Type B pancreatic cell (in vitro differentiated cells): ENCODE data around the gene USP2. TPM values are rescaled to one million over a fixed set of nuclear protein-coding genes. Genes with fewer than 3 reads are reported as not detected.
A peak's percentile ranks its signal among the peaks of the same experiment; 100 is the strongest.

Experiments
- DNase-seq: peaks from one replicate; pipeline ENCODE4 v3.0.0; 2021; ENCODE audit warnings: mixed read lengths; ENCODE audit not compliant: unreplicated experiment; ENCODE audit errors: extremely low spot score
- H3K27ac Mint-ChIP-seq: 2 replicates; pipeline ENCODE4 v1.8.0; 2021; ENCODE audit warnings: mild to moderate bottlenecking, mixed read lengths
- H3K27me3 Mint-ChIP-seq: 2 replicates; pipeline ENCODE4 v1.8.0; 2021; ENCODE audit warnings: mixed read lengths
- H3K36me3 Mint-ChIP-seq: 2 replicates; pipeline ENCODE4 v1.8.0; 2021; ENCODE audit warnings: mixed read lengths
- H3K4me1 Mint-ChIP-seq: one replicate; pipeline ENCODE4 v1.8.0; 2021; ENCODE audit warnings: mixed read lengths; ENCODE audit not compliant: unreplicated experiment
- H3K4me3 Mint-ChIP-seq: 2 replicates; pipeline ENCODE4 v1.8.0; 2021; ENCODE audit warnings: mild to moderate bottlenecking, mixed read lengths
- H3K9me3 Mint-ChIP-seq: 2 replicates; pipeline ENCODE4 v1.8.0; 2021; ENCODE audit warnings: mixed read lengths
- total RNA-seq: library from RNA; stranded (reverse); gene quantifications from 2 replicates; pipeline ENCODE4 v1.2.1, GENCODE V29; 2021; ENCODE audit warnings: low replicate concordance
- TF ChIP-seq, protein P1 (sequence below): fragments of 200-600 bp; sonication (generic); conservative IDR thresholded peaks from 2 replicates; pipeline ENCODE4 v1.5.0; 2021; ENCODE audit warnings: antibody characterized with exemption, mild to moderate bottlenecking

USP2 gene
- total RNA-seq, 1 donor from 2014 or later: 8.2 TPM

DNA sequence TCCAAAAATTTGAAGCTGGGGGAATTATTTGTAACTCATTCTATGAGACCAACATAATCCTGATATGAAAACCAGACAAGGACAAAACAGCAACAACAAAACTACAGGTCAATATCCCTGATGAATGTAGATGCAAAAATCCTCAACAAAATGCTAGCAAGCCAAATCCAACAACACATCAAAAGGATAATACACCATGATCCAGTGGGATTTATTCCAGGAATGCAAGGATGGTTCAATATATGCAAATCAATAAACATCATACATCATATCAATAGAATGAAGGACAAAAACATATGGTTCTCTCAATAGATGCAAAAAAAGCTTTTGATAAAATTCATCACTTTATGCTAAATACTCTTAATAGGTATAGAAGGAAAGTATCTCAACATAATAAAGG is 19.4 kb upstream of the USP2 start:
- H3K27me3 Mint-ChIP-seq: no peaks in the 10 kb centered on the region
- DNase-seq: no peak
- no peaks in the 10 kb centered on the region for H3K4me1 Mint-ChIP-seq
- H3K27ac Mint-ChIP-seq: no peak overlapping the region
- peaks cover 9% of the 10 kb centered on the region for H3K9me3 Mint-ChIP-seq
- H3K4me3 Mint-ChIP-seq: no peak overlapping the region
- TF ChIP-seq, protein P1, sequence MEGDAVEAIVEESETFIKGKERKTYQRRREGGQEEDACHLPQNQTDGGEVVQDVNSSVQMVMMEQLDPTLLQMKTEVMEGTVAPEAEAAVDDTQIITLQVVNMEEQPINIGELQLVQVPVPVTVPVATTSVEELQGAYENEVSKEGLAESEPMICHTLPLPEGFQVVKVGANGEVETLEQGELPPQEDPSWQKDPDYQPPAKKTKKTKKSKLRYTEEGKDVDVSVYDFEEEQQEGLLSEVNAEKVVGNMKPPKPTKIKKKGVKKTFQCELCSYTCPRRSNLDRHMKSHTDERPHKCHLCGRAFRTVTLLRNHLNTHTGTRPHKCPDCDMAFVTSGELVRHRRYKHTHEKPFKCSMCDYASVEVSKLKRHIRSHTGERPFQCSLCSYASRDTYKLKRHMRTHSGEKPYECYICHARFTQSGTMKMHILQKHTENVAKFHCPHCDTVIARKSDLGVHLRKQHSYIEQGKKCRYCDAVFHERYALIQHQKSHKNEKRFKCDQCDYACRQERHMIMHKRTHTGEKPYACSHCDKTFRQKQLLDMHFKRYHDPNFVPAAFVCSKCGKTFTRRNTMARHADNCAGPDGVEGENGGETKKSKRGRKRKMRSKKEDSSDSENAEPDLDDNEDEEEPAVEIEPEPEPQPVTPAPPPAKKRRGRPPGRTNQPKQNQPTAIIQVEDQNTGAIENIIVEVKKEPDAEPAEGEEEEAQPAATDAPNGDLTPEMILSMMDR: no peak
- no peaks in the 10 kb centered on the region for H3K36me3 Mint-ChIP-seq

DNA sequence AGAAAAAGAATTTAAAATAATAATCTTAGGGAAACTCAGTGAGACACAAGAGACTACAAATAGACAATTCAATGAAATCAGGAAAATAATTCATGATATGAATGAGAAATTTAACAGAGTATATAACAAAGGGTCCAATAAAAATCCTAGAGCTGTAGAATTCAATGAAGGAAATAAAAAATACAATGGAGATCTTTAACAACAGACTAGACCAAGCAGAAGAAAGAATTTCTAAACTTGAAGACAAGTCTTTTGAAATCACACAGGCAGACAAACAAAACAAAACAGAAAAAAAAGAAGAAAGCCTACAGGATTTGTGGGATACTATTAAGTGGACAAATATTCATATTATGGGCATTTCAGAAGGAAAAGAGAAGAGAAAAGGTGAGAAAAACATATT is 16.2 kb upstream of the USP2 start:
- Mint-ChIP-seq H3K4me1 (no peaks in the 10 kb centered on the region), H3K9me3 (peaks cover 9% of the 10 kb centered on the region), H3K27me3 (peaks cover 4% of the 10 kb centered on the region), H3K27ac (no peak overlapping the region), H3K36me3 (no peaks in the 10 kb centered on the region), H3K4me3 (no peak overlapping the region)
- TF ChIP-seq, protein P1: no peak
- DNase-seq: no peak

GRCh38 chr11:119396835-119397234 is 15.3 kb upstream of the USP2 start:
- no peaks in the 10 kb centered on the region for H3K36me3 Mint-ChIP-seq
- H3K4me1 Mint-ChIP-seq: no peaks in the 10 kb centered on the region
- DNase-seq: no peak
- no peak overlapping the region for H3K4me3 Mint-ChIP-seq
- peaks cover 9% of the 10 kb centered on the region for H3K9me3 Mint-ChIP-seq
- TF ChIP-seq, protein P1: no peak
- H3K27ac Mint-ChIP-seq: no peak overlapping the region
- peaks cover 4% of the 10 kb centered on the region for H3K27me3 Mint-ChIP-seq

- Mint-ChIP-seq H3K9me3 (no peaks in the 10 kb centered on the region), H3K4me3 (no peak overlapping the region), H3K4me1 (no peaks in the 10 kb centered on the region), H3K27me3 (peaks cover 4% of the 10 kb centered on the region), H3K27ac (no peak overlapping the region), H3K36me3 (no peaks in the 10 kb centered on the region)
- no peak for DNase-seq
- TF ChIP-seq, protein P1: no peak
Observed at GRCh38 chr11:119391275-119391674, 9.8 kb upstream of the USP2 start.

GRCh38 chr11:119389611-119390254 is 8.2 kb upstream of the USP2 start:
- Mint-ChIP-seq H3K4me3 (no peak overlapping the region), H3K4me1 (no peaks in the 10 kb centered on the region), H3K9me3 (no peaks in the 10 kb centered on the region), H3K27me3 (no peaks in the 10 kb centered on the region), H3K27ac (no peak overlapping the region), H3K36me3 (no peaks in the 10 kb centered on the region)
- TF ChIP-seq, protein P1: peak; percentile 61
- no peak for DNase-seq
